Neural cell (in vitro differentiated cells): ENCODE results near the gene RAB11FIP3. TPM values are rescaled to one million over a fixed set of nuclear protein-coding genes. Genes with fewer than 3 reads are reported as not detected.

Source experiments
- H2AFZ ChIP-seq: fragments of 200-600, 300-800 bp; sonication (generic), shearing (Covaris generic); 2 replicates; pipeline ENCODE4 v1.6.0; 2014; ENCODE audit warnings: low read depth, mild to moderate bottlenecking, antibody characterized with exemption, low read length, moderate library complexity
- H3F3A ChIP-seq: fragments of 200-600 bp; shearing (Covaris generic); 2 replicates; pipeline ENCODE4 v1.6.1; 2016; ENCODE audit warnings: mild to moderate bottlenecking, moderate library complexity, mixed read lengths, antibody characterized with exemption, low read length; ENCODE audit not compliant: insufficient read depth, poor library complexity, severe bottlenecking
- H3K27ac ChIP-seq: fragments of 200-600, 300-800 bp; sonication (generic), shearing (Covaris generic); 2 replicates; pipeline ENCODE4 v1.5.1; 2014; ENCODE audit warnings: mild to moderate bottlenecking, low read length, moderate library complexity
- H3K27me3 ChIP-seq: fragments of 300-800, 200-600 bp; sonication (generic), shearing (Covaris generic); 2 replicates; pipeline ENCODE4 v1.6.0; 2014; ENCODE audit warnings: mild to moderate bottlenecking, low read depth, low read length, moderate library complexity; ENCODE audit not compliant: insufficient read depth
- H3K36me3 ChIP-seq: fragments of 300-800, 200-600 bp; sonication (generic), shearing (Covaris generic); 2 replicates; pipeline ENCODE4 v1.5.1; 2014; ENCODE audit warnings: mild to moderate bottlenecking, antibody characterized with exemption, low read length, moderate library complexity; ENCODE audit not compliant: insufficient read depth
- H3K4me2 ChIP-seq: fragments of 300-800, 200-600 bp; sonication (generic), shearing (Covaris generic); 2 replicates; pipeline ENCODE4 v1.6.0; 2014; ENCODE audit warnings: mild to moderate bottlenecking, low read length
- H3K4me3 ChIP-seq: fragments of 300-800, 200-600 bp; sonication (generic), shearing (Covaris generic); 2 replicates; pipeline ENCODE4 v1.5.1; 2014; ENCODE audit warnings: mild to moderate bottlenecking, low read length, moderate library complexity
- H3K79me2 ChIP-seq: fragments of 200-600 bp; shearing (Covaris generic); replicated peaks from 2 replicates; pipeline ENCODE4 v1.6.0; 2014; ENCODE audit warnings: mild to moderate bottlenecking, low read length, moderate library complexity; ENCODE audit not compliant: insufficient read depth
- H3K9ac ChIP-seq: fragments of 300-800, 200-600 bp; sonication (generic), shearing (Covaris generic); 2 replicates; pipeline ENCODE4 v1.6.1; 2016; ENCODE audit warnings: mild to moderate bottlenecking, low read length, mixed read lengths
- H3K9me2 ChIP-seq: fragments of 200-600 bp; shearing (Covaris generic); 2 replicates; pipeline ENCODE4 v1.6.1; 2016; ENCODE audit warnings: mild to moderate bottlenecking, low read length, mixed read lengths; ENCODE audit not compliant: insufficient read depth
- H3K9me3 ChIP-seq: fragments of 200-600, 300-800 bp; sonication (generic), shearing (Covaris generic); 2 replicates; pipeline ENCODE4 v1.6.1; 2016; ENCODE audit warnings: mild to moderate bottlenecking, mixed run types, low read length, moderate library complexity, mixed read lengths
- H4K20me1 ChIP-seq: fragments of 200-600 bp; shearing (Covaris generic); 2 replicates; pipeline ENCODE4 v1.6.1; 2016; ENCODE audit warnings: mild to moderate bottlenecking, mixed run types; ENCODE audit not compliant: insufficient read depth
- EP300 ChIP-seq: fragments of 450-650 bp; conservative IDR thresholded peaks from 2 replicates; pipeline ENCODE4 v1.6.1; 2014; ENCODE audit warnings: antibody characterized with exemption, mild to moderate bottlenecking, moderate library complexity; ENCODE audit not compliant: poor library complexity, severe bottlenecking
- EZH2 ChIP-seq: fragments of 200-600, 300-800 bp; shearing (Covaris generic), sonication (generic); IDR thresholded peaks from 2 replicates; pipeline ENCODE4 v1.6.1; 2014; ENCODE audit warnings: antibody characterized with exemption, low read length, borderline replicate concordance, mild to moderate bottlenecking; ENCODE audit not compliant: insufficient read depth, poor library complexity, severe bottlenecking
- MXI1 ChIP-seq: fragments of 450-650 bp; conservative IDR thresholded peaks from 2 replicates; pipeline ENCODE4 v1.6.1; 2014; ENCODE audit warnings: antibody characterized with exemption, mild to moderate bottlenecking; ENCODE audit not compliant: poor library complexity, severe bottlenecking
- POLR2AphosphoS5 ChIP-seq: IDR thresholded peaks from 2 replicates; pipeline ENCODE4 v1.6.1; 2012
- RAD21 ChIP-seq: fragments of 450-650 bp; conservative IDR thresholded peaks from 2 replicates; pipeline ENCODE4 v1.6.1; 2014; ENCODE audit warnings: antibody characterized with exemption, mild to moderate bottlenecking, moderate library complexity
- SMC3 ChIP-seq: fragments of 450-650 bp; conservative IDR thresholded peaks from 2 replicates; pipeline ENCODE4 v1.6.1; 2014; ENCODE audit warnings: antibody characterized with exemption, mild to moderate bottlenecking, moderate library complexity; ENCODE audit not compliant: poor library complexity
- TAF1 ChIP-seq: IDR thresholded peaks from 2 replicates; pipeline ENCODE4 v1.6.1; 2012; ENCODE audit warnings: low read depth
- polyA plus RNA-seq: library from polyadenylated mRNA; depleted of rRNA; stranded (reverse); fragments of >200 nt; gene quantifications from 2 replicates; pipeline ENCODE4 v1.2.3, GENCODE V29; 2014
- TF ChIP-seq, protein P1 (sequence below): IDR thresholded peaks from 2 replicates; pipeline ENCODE4 v1.6.1; 2012; ENCODE audit warnings: borderline replicate concordance
- TF ChIP-seq, protein P2 (sequence below): fragments of 450-650 bp; IDR thresholded peaks from 2 replicates; pipeline ENCODE4 v1.5.1; 2014; ENCODE audit warnings: antibody characterized with exemption, mild to moderate bottlenecking, moderate library complexity; ENCODE audit not compliant: poor library complexity, severe bottlenecking

RAB11FIP3 gene
- polyA plus RNA-seq, 1 donor from 2014 or later = 55.0 TPM

DNA sequence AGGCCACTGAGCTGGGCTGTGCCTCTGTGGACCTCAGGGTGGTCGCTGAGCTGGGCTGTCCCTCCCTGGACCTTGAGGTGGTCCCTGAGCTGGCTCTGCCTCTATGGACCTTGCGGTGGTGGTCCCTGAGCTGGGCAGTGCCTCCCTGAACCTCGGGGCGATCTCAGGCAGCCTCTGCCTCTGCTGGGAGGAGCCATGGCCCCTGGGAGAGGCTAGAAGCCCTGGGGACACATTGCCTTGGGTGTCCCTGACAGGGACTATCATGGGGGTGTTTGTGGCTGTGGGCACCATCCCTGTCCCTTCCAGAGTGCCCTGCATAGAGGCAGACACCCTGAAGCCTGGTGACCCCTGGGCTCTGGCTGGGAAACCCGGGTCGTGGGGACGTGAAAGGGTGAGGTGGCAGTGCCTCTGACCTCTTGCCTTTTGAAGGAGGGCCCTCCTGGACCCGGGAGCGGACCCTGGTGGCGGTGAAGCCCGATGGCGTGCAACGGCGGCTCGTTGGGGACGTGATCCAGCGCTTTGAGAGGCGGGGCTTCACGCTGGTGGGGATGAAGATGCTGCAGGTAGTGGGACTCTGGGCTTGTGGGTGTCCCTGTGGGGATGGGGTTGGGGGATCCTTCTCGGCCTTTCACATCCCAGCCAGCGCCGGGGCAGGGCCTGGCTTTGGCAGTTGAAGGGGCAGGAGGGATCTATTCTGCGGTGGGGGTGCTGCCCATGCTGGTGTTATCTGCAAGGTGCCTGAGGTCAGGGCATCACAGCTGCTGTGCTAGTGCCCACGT, 26.7 kb upstream of the RAB11FIP3 start:
- Histone ChIP-seq H4K20me1 (no peaks in the 10 kb centered on the region), H3K27ac (no peak overlapping the region), H3F3A (no peaks in the 10 kb centered on the region), H3K9me2 (no peaks in the 10 kb centered on the region), H3K79me2 (no peaks in the 10 kb centered on the region), H3K4me3 (no peak overlapping the region), H2AFZ (no peak overlapping the region), H3K9me3 (no peaks in the 10 kb centered on the region), H3K27me3 (no peaks in the 10 kb centered on the region), H3K36me3 (no peaks in the 10 kb centered on the region), H3K4me2 (no peak overlapping the region), H3K9ac (no peak overlapping the region)
- TF ChIP-seq, protein P1, sequence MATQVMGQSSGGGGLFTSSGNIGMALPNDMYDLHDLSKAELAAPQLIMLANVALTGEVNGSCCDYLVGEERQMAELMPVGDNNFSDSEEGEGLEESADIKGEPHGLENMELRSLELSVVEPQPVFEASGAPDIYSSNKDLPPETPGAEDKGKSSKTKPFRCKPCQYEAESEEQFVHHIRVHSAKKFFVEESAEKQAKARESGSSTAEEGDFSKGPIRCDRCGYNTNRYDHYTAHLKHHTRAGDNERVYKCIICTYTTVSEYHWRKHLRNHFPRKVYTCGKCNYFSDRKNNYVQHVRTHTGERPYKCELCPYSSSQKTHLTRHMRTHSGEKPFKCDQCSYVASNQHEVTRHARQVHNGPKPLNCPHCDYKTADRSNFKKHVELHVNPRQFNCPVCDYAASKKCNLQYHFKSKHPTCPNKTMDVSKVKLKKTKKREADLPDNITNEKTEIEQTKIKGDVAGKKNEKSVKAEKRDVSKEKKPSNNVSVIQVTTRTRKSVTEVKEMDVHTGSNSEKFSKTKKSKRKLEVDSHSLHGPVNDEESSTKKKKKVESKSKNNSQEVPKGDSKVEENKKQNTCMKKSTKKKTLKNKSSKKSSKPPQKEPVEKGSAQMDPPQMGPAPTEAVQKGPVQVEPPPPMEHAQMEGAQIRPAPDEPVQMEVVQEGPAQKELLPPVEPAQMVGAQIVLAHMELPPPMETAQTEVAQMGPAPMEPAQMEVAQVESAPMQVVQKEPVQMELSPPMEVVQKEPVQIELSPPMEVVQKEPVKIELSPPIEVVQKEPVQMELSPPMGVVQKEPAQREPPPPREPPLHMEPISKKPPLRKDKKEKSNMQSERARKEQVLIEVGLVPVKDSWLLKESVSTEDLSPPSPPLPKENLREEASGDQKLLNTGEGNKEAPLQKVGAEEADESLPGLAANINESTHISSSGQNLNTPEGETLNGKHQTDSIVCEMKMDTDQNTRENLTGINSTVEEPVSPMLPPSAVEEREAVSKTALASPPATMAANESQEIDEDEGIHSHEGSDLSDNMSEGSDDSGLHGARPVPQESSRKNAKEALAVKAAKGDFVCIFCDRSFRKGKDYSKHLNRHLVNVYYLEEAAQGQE = no peak
- TF ChIP-seq EZH2 (no peak), SMC3 (no peak), MXI1 (no peak), TAF1 (no peak), RAD21 (no peak), POLR2AphosphoS5 (no peak), EP300 (no peak)
- TF ChIP-seq, protein P2, sequence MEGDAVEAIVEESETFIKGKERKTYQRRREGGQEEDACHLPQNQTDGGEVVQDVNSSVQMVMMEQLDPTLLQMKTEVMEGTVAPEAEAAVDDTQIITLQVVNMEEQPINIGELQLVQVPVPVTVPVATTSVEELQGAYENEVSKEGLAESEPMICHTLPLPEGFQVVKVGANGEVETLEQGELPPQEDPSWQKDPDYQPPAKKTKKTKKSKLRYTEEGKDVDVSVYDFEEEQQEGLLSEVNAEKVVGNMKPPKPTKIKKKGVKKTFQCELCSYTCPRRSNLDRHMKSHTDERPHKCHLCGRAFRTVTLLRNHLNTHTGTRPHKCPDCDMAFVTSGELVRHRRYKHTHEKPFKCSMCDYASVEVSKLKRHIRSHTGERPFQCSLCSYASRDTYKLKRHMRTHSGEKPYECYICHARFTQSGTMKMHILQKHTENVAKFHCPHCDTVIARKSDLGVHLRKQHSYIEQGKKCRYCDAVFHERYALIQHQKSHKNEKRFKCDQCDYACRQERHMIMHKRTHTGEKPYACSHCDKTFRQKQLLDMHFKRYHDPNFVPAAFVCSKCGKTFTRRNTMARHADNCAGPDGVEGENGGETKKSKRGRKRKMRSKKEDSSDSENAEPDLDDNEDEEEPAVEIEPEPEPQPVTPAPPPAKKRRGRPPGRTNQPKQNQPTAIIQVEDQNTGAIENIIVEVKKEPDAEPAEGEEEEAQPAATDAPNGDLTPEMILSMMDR = no peak

DNA sequence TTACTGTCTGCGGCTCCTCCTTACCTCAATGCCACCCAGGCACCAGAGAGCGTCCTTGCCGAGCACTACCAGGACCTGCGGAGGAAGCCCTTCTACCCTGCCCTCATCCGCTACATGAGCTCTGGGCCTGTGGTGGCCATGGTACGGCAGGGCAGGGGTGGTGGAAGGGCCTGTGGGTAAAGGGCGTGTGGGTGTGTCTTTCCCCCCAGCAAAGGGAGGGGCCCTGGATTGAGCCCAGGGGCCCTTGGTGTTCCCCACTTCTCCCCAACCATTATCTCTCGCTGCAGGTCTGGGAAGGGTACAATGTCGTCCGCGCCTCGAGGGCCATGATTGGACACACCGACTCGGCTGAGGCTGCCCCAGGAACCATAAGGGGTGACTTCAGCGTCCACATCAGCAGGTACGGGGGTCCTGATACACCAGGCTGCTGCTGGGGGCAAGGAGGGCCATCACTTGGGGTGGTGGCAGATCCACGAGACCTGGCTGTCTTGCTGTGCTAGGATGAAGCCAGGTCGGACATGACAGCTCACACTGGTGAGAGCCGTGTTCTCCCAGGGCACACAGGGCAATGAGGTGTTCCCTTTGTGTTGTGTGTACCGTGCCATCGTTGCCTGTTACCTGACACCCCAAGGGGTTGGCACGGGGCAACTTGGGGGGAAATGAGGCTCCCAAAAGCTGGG, 26.0 kb upstream of the RAB11FIP3 start:
- no peak overlapping the region for H2AFZ ChIP-seq
- H3K79me2 ChIP-seq = no peaks in the 10 kb centered on the region
- H3K36me3 ChIP-seq = no peaks in the 10 kb centered on the region
- H3F3A ChIP-seq = no peaks in the 10 kb centered on the region
- H3K27me3 ChIP-seq = no peaks in the 10 kb centered on the region
- H4K20me1 ChIP-seq = no peaks in the 10 kb centered on the region
- no peak overlapping the region for H3K9ac ChIP-seq
- no peak overlapping the region for H3K4me2 ChIP-seq
- no peak overlapping the region for H3K27ac ChIP-seq
- H3K9me2 ChIP-seq = no peaks in the 10 kb centered on the region
- no peaks in the 10 kb centered on the region for H3K9me3 ChIP-seq
- TF ChIP-seq, protein P2 = no peak
- TF ChIP-seq EP300 (no peak), TAF1 (no peak), EZH2 (no peak), RAD21 (no peak), MXI1 (no peak), SMC3 (no peak), POLR2AphosphoS5 (no peak)
- TF ChIP-seq, protein P1 = no peak
- H3K4me3 ChIP-seq = no peak overlapping the region
